Cardiac muscle cell (in vitro differentiated cells and primary cell): ENCODE data around the gene POU2AF1. TPM values are rescaled to one million over a fixed set of nuclear protein-coding genes. Genes with fewer than 3 reads are reported as not detected.

Source experiments
- DNase-seq, 2 donors: peaks; one replicate each; pipeline versions ENCODE4 v3.0.0 to v3.0.0-alpha.2; 2010 to 2017; ENCODE audit warnings: low read depth in 1 of 2, low spot score in 1 of 2
- H3K27ac ChIP-seq: fragments of 200-600 bp; sonication (generic); 2 replicates; pipeline ENCODE4 v1.5.1; 2016
- H3K27me3 ChIP-seq: fragments of 200-600 bp; sonication (generic); 2 replicates; pipeline ENCODE4 v1.6.0; 2016; ENCODE audit warnings: control low read depth
- H3K36me3 ChIP-seq: fragments of 200-600 bp; sonication (generic); 2 replicates; pipeline ENCODE4 v1.5.1; 2016; ENCODE audit warnings: control low read depth
- H3K4me1 ChIP-seq: fragments of 200-600 bp; sonication (generic); 2 replicates; pipeline ENCODE4 v1.8.1; 2017; ENCODE audit warnings: low read depth, mild to moderate bottlenecking, mixed run types
- H3K4me3 ChIP-seq: fragments of 200-600 bp; sonication (generic); 2 replicates; pipeline ENCODE4 v1.5.1; 2016; ENCODE audit warnings: mild to moderate bottlenecking
- H3K9me3 ChIP-seq: fragments of 200-600 bp; sonication (generic); 2 replicates; pipeline ENCODE4 v1.5.1; 2017; ENCODE audit warnings: low read depth, mild to moderate bottlenecking, control low read depth
- CTCF ChIP-seq: IDR thresholded peaks from 2 replicates; pipeline ENCODE4 v1.5.1; 2012; ENCODE audit warnings: low read depth, mild to moderate bottlenecking, low read length
- polyA plus RNA-seq: library from polyadenylated mRNA; unstranded; fragments of >200 nt; fragmentation: Nextera tagmentation; extraction: Ambion mirVana; gene quantifications from 2 replicates; pipeline ENCODE4 v1.2.1, GENCODE V29; 2016
- total RNA-seq: library from RNA; depleted of rRNA; stranded (reverse); fragments of >200 nt; gene quantifications from 2 replicates; pipeline ENCODE4 v1.2.3, GENCODE V29; 2016

Gene POU2AF1
- total and polyA plus RNA-seq, 2 experiments from 2014 or later, result not detected

GRCh38 chr11:111384494-111384893 lies 5.4 kb upstream of the POU2AF1 start:
- no peak for DNase-seq
- Histone ChIP-seq H3K4me1 (no peaks in the 10 kb centered on the region), H3K9me3 (no peaks in the 10 kb centered on the region), H3K27ac (no peak overlapping the region), H3K36me3 (no peaks in the 10 kb centered on the region), H3K4me3 (no peak overlapping the region), H3K27me3 (no peaks in the 10 kb centered on the region)
- no peak for TF ChIP-seq CTCF

GRCh38 chr11:111382451-111382850 lies 3.4 kb upstream of the POU2AF1 start:
- Histone ChIP-seq H3K36me3 (no peaks in the 10 kb centered on the region), H3K27me3 (no peaks in the 10 kb centered on the region), H3K9me3 (no peaks in the 10 kb centered on the region), H3K27ac (no peak overlapping the region), H3K4me3 (no peak overlapping the region), H3K4me1 (no peaks in the 10 kb centered on the region)
- no peak for TF ChIP-seq CTCF
- DNase-seq, result no peak

GRCh38 chr11:111379602-111380136 lies 594 bp upstream of the POU2AF1 start:
- H3K4me3 ChIP-seq, result no peak overlapping the region
- no peak overlapping the region for H3K27ac ChIP-seq
- no peaks in the 10 kb centered on the region for H3K4me1 ChIP-seq
- no peaks in the 10 kb centered on the region for H3K27me3 ChIP-seq
- no peaks in the 10 kb centered on the region for H3K9me3 ChIP-seq
- TF ChIP-seq CTCF, result no peak
- H3K36me3 ChIP-seq, result no peaks in the 10 kb centered on the region
- DNase-seq, result no peak

- TF ChIP-seq CTCF, result no peak
- Histone ChIP-seq H3K9me3 (no peaks in the 10 kb centered on the region), H3K4me3 (no peak overlapping the region), H3K27ac (no peak overlapping the region), H3K36me3 (no peaks in the 10 kb centered on the region), H3K27me3 (no peaks in the 10 kb centered on the region), H3K4me1 (no peaks in the 10 kb centered on the region)
- no peak for DNase-seq
Measured at GRCh38 chr11:111378185-111378860, 752 bp downstream of the POU2AF1 start.

- no peak for DNase-seq
- no peaks in the 10 kb centered on the region for H3K36me3 ChIP-seq
Measured at GRCh38 chr11:111376181-111376871, 2.7 kb downstream of the POU2AF1 start.

More at GRCh38 chr11:111376181-111376871, 2.7 kb downstream of the POU2AF1 start:
- H3K9me3 ChIP-seq, result no peaks in the 10 kb centered on the region
- no peak overlapping the region for H3K27ac ChIP-seq
- TF ChIP-seq CTCF, result no peak
- H3K27me3 ChIP-seq, result no peaks in the 10 kb centered on the region
- no peak overlapping the region for H3K4me3 ChIP-seq
- H3K4me1 ChIP-seq, result no peaks in the 10 kb centered on the region
